Liver (tissue), 9 donors: ENCODE data around the gene LCN6. TPM values are rescaled to one million over a fixed set of nuclear protein-coding genes. Genes with fewer than 3 reads are reported as not detected.
A peak's percentile ranks its signal among the peaks of the same experiment; 100 is the strongest.

ENCODE experiments used
- DNase-seq: peaks from one replicate; pipeline ENCODE4 v3.0.0-alpha.2; 2017; ENCODE audit warnings: low spot score
- H3K27ac ChIP-seq, 2 donors: one replicate each; pipeline ENCODE4 v1.7.0; 2013; ENCODE audit warnings: inconsistent platforms in 2 of 2, low read length in 2 of 2, control low read depth in 1 of 2, low read depth in 1 of 2, mild to moderate bottlenecking in 1 of 2
- H3K27me3 ChIP-seq, 4 donors: one replicate each; pipeline versions ENCODE4 v1.6.1 to v1.7.0; 2013; ENCODE audit warnings: low read length in 3 of 4, inconsistent platforms in 1 of 4, mild to moderate bottlenecking in 1 of 4, moderate library complexity in 1 of 4; ENCODE audit not compliant: control insufficient read depth in 4 of 4, insufficient read depth in 4 of 4
- H3K36me3 ChIP-seq, 4 donors: one replicate each; pipeline versions ENCODE4 v1.6.1 to v1.7.0; 2013; ENCODE audit warnings: low read length in 3 of 4, mild to moderate bottlenecking in 3 of 4, low read depth in 1 of 4, moderate library complexity in 1 of 4; ENCODE audit not compliant: control insufficient read depth in 4 of 4, insufficient read depth in 3 of 4
- H3K4me1 ChIP-seq, 4 donors: one replicate each; pipeline versions ENCODE4 v1.6.1 to v1.7.0; 2013; ENCODE audit warnings: low read length in 3 of 4, mild to moderate bottlenecking in 3 of 4, moderate library complexity in 1 of 4; ENCODE audit not compliant: control insufficient read depth in 4 of 4, insufficient read depth in 4 of 4
- H3K4me3 ChIP-seq, 3 donors: one replicate each; pipeline versions ENCODE4 v1.6.1 to v1.7.0; 2013; ENCODE audit warnings: low read length in 3 of 3, control low read depth in 1 of 3, low read depth in 1 of 3, mild to moderate bottlenecking in 1 of 3
- H3K9ac ChIP-seq, 2 donors: one replicate each; pipeline ENCODE4 v1.7.0; 2013; ENCODE audit warnings: low read length in 2 of 2, mild to moderate bottlenecking in 2 of 2, moderate library complexity in 2 of 2, control low read depth in 1 of 2, low read depth in 1 of 2
- H3K9me3 ChIP-seq, 4 donors: one replicate each; pipeline versions ENCODE4 v1.6.1 to v1.7.0; 2013; ENCODE audit warnings: low read length in 3 of 4; ENCODE audit not compliant: control insufficient read depth in 4 of 4
- CTCF ChIP-seq: fragments of 150-350 bp; IDR thresholded peaks from 2 replicates; pipeline ENCODE4 v1.5.1; 2017; ENCODE audit warnings: improper control_type of control experiment, low read depth, low read length; ENCODE audit not compliant: missing input control
- EGR1 ChIP-seq, 2 donors: IDR thresholded peaks; 2 replicates each; pipeline ENCODE4 v1.6.1; 2016 to 2018; ENCODE audit warnings: antibody characterized with exemption in 2 of 2, low read depth in 2 of 2
- FOXA1 ChIP-seq: IDR thresholded peaks from 2 replicates; pipeline ENCODE4 v1.6.1; 2016; ENCODE audit warnings: antibody characterized with exemption
- FOXA2 ChIP-seq: IDR thresholded peaks from 2 replicates; pipeline ENCODE4 v1.6.1; 2016; ENCODE audit warnings: antibody characterized with exemption
- GABPA ChIP-seq, 2 donors: IDR thresholded peaks in 1 of 2; conservative IDR thresholded peaks in 1 of 2; 2 replicates each; pipeline ENCODE4 v1.6.1; 2016; ENCODE audit warnings: antibody characterized with exemption in 2 of 2, mild to moderate bottlenecking in 1 of 2, moderate library complexity in 1 of 2
- HNF4A ChIP-seq, 2 donors: conservative IDR thresholded peaks; 2 replicates each; pipeline ENCODE4 v1.6.1; 2016; ENCODE audit warnings: antibody characterized with exemption in 2 of 2, mild to moderate bottlenecking in 2 of 2
- MAX ChIP-seq: IDR thresholded peaks from 2 replicates; pipeline ENCODE4 v1.6.1; 2016; ENCODE audit warnings: antibody characterized with exemption
- NR2F2 ChIP-seq: IDR thresholded peaks from 2 replicates; pipeline ENCODE4 v1.6.1; 2016; ENCODE audit warnings: antibody characterized with exemption
- RAD21 ChIP-seq, 2 donors: IDR thresholded peaks; 2 replicates each; pipeline ENCODE4 v1.6.1; 2016; ENCODE audit warnings: antibody characterized with exemption in 2 of 2, mild to moderate bottlenecking in 2 of 2
- SP1 ChIP-seq: IDR thresholded peaks from 2 replicates; pipeline ENCODE4 v1.6.1; 2018; ENCODE audit warnings: antibody characterized with exemption, mild to moderate bottlenecking
- TAF1 ChIP-seq: conservative IDR thresholded peaks from 2 replicates; pipeline ENCODE4 v1.6.1; 2016; ENCODE audit warnings: antibody characterized with exemption, mild to moderate bottlenecking
- YY1 ChIP-seq: IDR thresholded peaks from 2 replicates; pipeline ENCODE4 v1.6.1; 2016; ENCODE audit warnings: antibody characterized with exemption, mild to moderate bottlenecking
- ZBTB33 ChIP-seq: IDR thresholded peaks from 2 replicates; pipeline ENCODE4 v1.6.1; 2016; ENCODE audit warnings: antibody characterized with exemption
- WGBS: extraction: QIAGEN DNeasy Blood & Tissue Kit; methylation state at CpG from one replicate; pipeline ENCODE4 v1.1.7; 2013; 5-methylcytosine and 5-hydroxymethylcytosine counted together
- polyA plus RNA-seq, 2 donors: library from polyadenylated mRNA; stranded (reverse) in 1 of 2; unstranded in 1 of 2; fragments of 200-250 nt in 1 of 2; fragments of >200 nt in 1 of 2; fragmentation: Nextera tagmentation in 1 of 2; extraction: Ambion mirVana in 1 of 2; gene quantifications; one replicate each; pipeline versions ENCODE4 v1.2.1 to v1.2.3, GENCODE V29; 2013 to 2015
- total RNA-seq, 2 donors: library from RNA; depleted of rRNA; stranded (reverse); fragments of >200 nt; gene quantifications; one replicate each; pipeline ENCODE4 v1.2.3, GENCODE V29; 2014
- TF ChIP-seq, protein P1 (sequence below): IDR thresholded peaks from 2 replicates; pipeline ENCODE4 v1.6.1; 2016; ENCODE audit warnings: antibody characterized with exemption, mild to moderate bottlenecking
- donor health status: healthy.
- donor health status: healthy.
- donor health status: healthy.
- donor health status: healthy.
- donor health status: healthy.

Gene LCN6
- total and polyA plus RNA-seq, 4 donors = 0.14 to 0.32 TPM; not detected in 2

GRCh38 chr9:136763649-136764035 lies 15.3 kb upstream of the LCN6 start:
- no peaks in the 10 kb centered on the region for H3K4me1 ChIP-seq
- DNase-seq = no peak
- no peak overlapping the region for H3K27ac ChIP-seq
- no peaks in the 10 kb centered on the region for H3K9me3 ChIP-seq
- WGBS = 92% methylated on average over 14 of the region's 14 CpGs
- no peaks in the 10 kb centered on the region for H3K36me3 ChIP-seq
- no peak overlapping the region for H3K9ac ChIP-seq
- no peaks in the 10 kb centered on the region for H3K27me3 ChIP-seq
- no peak overlapping the region for H3K4me3 ChIP-seq
- TF ChIP-seq NR2F2 (no peak), MAX (no peak), ZBTB33 (no peak), SP1 (no peak), YY1 (no peak), RAD21 (IDR thresholded peaks at IDR 0.05) (no peak), FOXA2 (no peak), EGR1 (IDR thresholded peaks at IDR 0.05; ENCODE audit: low read depth in 2 of 2) (no peak), CTCF (no peak)
- TF ChIP-seq, protein P1, sequence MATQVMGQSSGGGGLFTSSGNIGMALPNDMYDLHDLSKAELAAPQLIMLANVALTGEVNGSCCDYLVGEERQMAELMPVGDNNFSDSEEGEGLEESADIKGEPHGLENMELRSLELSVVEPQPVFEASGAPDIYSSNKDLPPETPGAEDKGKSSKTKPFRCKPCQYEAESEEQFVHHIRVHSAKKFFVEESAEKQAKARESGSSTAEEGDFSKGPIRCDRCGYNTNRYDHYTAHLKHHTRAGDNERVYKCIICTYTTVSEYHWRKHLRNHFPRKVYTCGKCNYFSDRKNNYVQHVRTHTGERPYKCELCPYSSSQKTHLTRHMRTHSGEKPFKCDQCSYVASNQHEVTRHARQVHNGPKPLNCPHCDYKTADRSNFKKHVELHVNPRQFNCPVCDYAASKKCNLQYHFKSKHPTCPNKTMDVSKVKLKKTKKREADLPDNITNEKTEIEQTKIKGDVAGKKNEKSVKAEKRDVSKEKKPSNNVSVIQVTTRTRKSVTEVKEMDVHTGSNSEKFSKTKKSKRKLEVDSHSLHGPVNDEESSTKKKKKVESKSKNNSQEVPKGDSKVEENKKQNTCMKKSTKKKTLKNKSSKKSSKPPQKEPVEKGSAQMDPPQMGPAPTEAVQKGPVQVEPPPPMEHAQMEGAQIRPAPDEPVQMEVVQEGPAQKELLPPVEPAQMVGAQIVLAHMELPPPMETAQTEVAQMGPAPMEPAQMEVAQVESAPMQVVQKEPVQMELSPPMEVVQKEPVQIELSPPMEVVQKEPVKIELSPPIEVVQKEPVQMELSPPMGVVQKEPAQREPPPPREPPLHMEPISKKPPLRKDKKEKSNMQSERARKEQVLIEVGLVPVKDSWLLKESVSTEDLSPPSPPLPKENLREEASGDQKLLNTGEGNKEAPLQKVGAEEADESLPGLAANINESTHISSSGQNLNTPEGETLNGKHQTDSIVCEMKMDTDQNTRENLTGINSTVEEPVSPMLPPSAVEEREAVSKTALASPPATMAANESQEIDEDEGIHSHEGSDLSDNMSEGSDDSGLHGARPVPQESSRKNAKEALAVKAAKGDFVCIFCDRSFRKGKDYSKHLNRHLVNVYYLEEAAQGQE = no peak

- Histone ChIP-seq H3K9ac (no peak overlapping the region), H3K27me3 (no peaks in the 10 kb centered on the region), H3K27ac (no peak overlapping the region), H3K4me3 (no peak overlapping the region), H3K4me1 (no peaks in the 10 kb centered on the region), H3K9me3 (no peaks in the 10 kb centered on the region), H3K36me3 (no peaks in the 10 kb centered on the region)
- DNase-seq = peak; percentile 80
- 38% methylated on average over 37 of the region's 37 CpGs for WGBS
- TF ChIP-seq EGR1 (IDR thresholded peaks at IDR 0.05; ENCODE audit: low read depth in 2 of 2) (no peak), CTCF (no peak), NR2F2 (no peak), GABPA (IDR thresholded peaks at IDR 0.05 in 1 of 2, conservative IDR thresholded peaks at IDR 0.05 in 1 of 2) (no peak), FOXA1 (no peak), YY1 (no peak), TAF1 (no peak), RAD21 (IDR thresholded peaks at IDR 0.05) (no peak), MAX (no peak), HNF4A (conservative IDR thresholded peaks at IDR 0.05) (no peak)
Measured at GRCh38 chr9:136762915-136763648, 14.8 kb upstream of the LCN6 start.
